ENCODE data around the gene CEP83. TPM values are rescaled to one million over a fixed set of nuclear protein-coding genes. Genes with fewer than 3 reads are reported as not detected.

CEP83 gene
- total RNA-seq, 5 donors from 2014 or later (not counting 1 experiment from before 2014, with no cell fraction given), result 12.6 to 17.4 (median 14.6) TPM

GRCh38 chr12:94353130-94353529 is 106.5 kb downstream of the CEP83 start:
- no peaks in the 10 kb centered on the region for H3K4me1 ChIP-seq (ENCODE audit: control insufficient read depth in 1 of 2, extremely low read depth in 1 of 2, insufficient read depth in 2 of 2, low read length in 2 of 2)
- H3K27ac ChIP-seq (ENCODE audit: low read length), result no peak overlapping the region
- peaks cover 22 to 68% (median 39%) of the 10 kb centered on the region in 3 donors for H3K9me3 Mint-ChIP-seq
- H3K27me3 ChIP-seq (replicated peaks in 1 of 2; ENCODE audit: control insufficient read depth in 2 of 2, extremely low read depth in 1 of 2, insufficient read depth in 2 of 2, low read length in 1 of 2), result no peaks in the 10 kb centered on the region
- no peak overlapping the region for H3K27ac Mint-ChIP-seq
- H3K9me3 ChIP-seq, result peaks cover 15% of the 10 kb centered on the region
- ATAC-seq (replicated peaks in 1 of 4) (no peak), DNase-seq (no peak)
- no CpG with 5 or more reads among the region's 1 CpG for WGBS (ENCODE audit: insufficient coverage)
- H3K4me1 Mint-ChIP-seq, result no peaks in the 10 kb centered on the region
- H3K36me3 Mint-ChIP-seq, result peaks cover 84% of the 10 kb centered on the region
- H3K4me3 Mint-ChIP-seq, result no peak overlapping the region
- POLR2A ChIA-PET, result no interaction called here
- CTCF ChIA-PET, result no interaction called here
- no peaks in the 10 kb centered on the region for H3K27me3 Mint-ChIP-seq
- H3K4me3 ChIP-seq (ENCODE audit: control insufficient read depth in 1 of 2, extremely low read depth in 1 of 2, low read length in 1 of 2), result no peak overlapping the region
- H3K36me3 ChIP-seq (ENCODE audit: control insufficient read depth in 2 of 2, extremely low read depth in 1 of 2, insufficient read depth in 1 of 2, low read length in 1 of 2), result no peaks in the 10 kb centered on the region

DNA sequence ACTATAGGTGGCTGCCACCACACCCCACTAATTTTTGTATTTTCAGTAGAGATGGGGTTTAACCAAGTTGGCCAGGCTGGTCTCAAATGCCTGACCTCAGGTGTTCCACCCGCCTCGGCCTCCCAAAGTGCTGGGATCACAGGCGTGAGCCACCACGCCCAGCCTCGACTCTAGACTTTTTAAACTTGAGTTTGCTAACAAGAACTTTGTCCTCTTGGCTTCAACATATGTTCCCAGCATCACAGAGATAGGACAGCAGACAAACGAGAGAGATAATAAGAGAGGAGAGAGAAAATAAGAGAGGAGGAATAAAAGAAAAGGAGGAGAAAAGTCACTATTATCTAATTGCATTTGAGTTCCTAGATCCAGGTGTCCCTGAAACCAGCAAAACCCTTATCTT is 119.1 kb downstream of the CEP83 start:
- no peak overlapping the region for H3K4me3 Mint-ChIP-seq
- H3K9me3 Mint-ChIP-seq, result peaks cover 2 to 4% (median 2%) of the 10 kb centered on the region in 3 donors
- H3K4me3 ChIP-seq (ENCODE audit: control insufficient read depth in 1 of 2, extremely low read depth in 1 of 2, low read length in 1 of 2), result no peak overlapping the region
- no peak overlapping the region for H3K27ac ChIP-seq (ENCODE audit: low read length)
- no peaks in the 10 kb centered on the region for H3K4me1 Mint-ChIP-seq
- H3K36me3 Mint-ChIP-seq, result peaks cover 45% of the 10 kb centered on the region
- peaks cover 0 to under 1% of the 10 kb centered on the region in 2 donors for H3K36me3 ChIP-seq (ENCODE audit: control insufficient read depth in 2 of 2, extremely low read depth in 1 of 2, insufficient read depth in 1 of 2, low read length in 1 of 2)
- no peaks in the 10 kb centered on the region for H3K27me3 ChIP-seq (replicated peaks in 1 of 2; ENCODE audit: control insufficient read depth in 2 of 2, extremely low read depth in 1 of 2, insufficient read depth in 2 of 2, low read length in 1 of 2)
- ATAC-seq (replicated peaks in 1 of 4) (no peak), DNase-seq (no peak)
- WGBS (ENCODE audit: insufficient coverage), result 87% methylated on average over 5 of the region's 6 CpGs
- H3K9me3 ChIP-seq, result no peaks in the 10 kb centered on the region
- H3K4me1 ChIP-seq (ENCODE audit: control insufficient read depth in 1 of 2, extremely low read depth in 1 of 2, insufficient read depth in 2 of 2, low read length in 2 of 2), result no peaks in the 10 kb centered on the region
- no peak overlapping the region for H3K27ac Mint-ChIP-seq
- ChIA-PET POLR2A (no interaction called here), CTCF (no interaction called here)
- no peaks in the 10 kb centered on the region for H3K27me3 Mint-ChIP-seq

- H3K9me3 Mint-ChIP-seq, result peaks cover 0 to 2% (median 0%) of the 10 kb centered on the region in 3 donors
- no peaks in the 10 kb centered on the region for H3K27me3 ChIP-seq (replicated peaks in 1 of 2; ENCODE audit: control insufficient read depth in 2 of 2, extremely low read depth in 1 of 2, insufficient read depth in 2 of 2, low read length in 1 of 2)
- no peaks in the 10 kb centered on the region for H3K36me3 ChIP-seq (ENCODE audit: control insufficient read depth in 2 of 2, extremely low read depth in 1 of 2, insufficient read depth in 1 of 2, low read length in 1 of 2)
- POLR2A ChIA-PET, result no interaction called here
- H3K27ac Mint-ChIP-seq, result peak overlapping the region in 1 of 2 donors; percentile 40
- H3K4me3 Mint-ChIP-seq, result no peak overlapping the region
- ATAC-seq (replicated peaks in 1 of 4) (no peak), DNase-seq (no peak)
- no peak overlapping the region for H3K27ac ChIP-seq (ENCODE audit: low read length)
- no peaks in the 10 kb centered on the region for H3K9me3 ChIP-seq
- H3K4me3 ChIP-seq (ENCODE audit: control insufficient read depth in 1 of 2, extremely low read depth in 1 of 2, low read length in 1 of 2), result no peak overlapping the region
- H3K4me1 ChIP-seq (ENCODE audit: control insufficient read depth in 1 of 2, extremely low read depth in 1 of 2, insufficient read depth in 2 of 2, low read length in 2 of 2), result no peaks in the 10 kb centered on the region
- H3K27me3 Mint-ChIP-seq, result no peaks in the 10 kb centered on the region
- H3K36me3 Mint-ChIP-seq, result peaks cover 41% of the 10 kb centered on the region
- no peaks in the 10 kb centered on the region for H3K4me1 Mint-ChIP-seq
- CTCF ChIA-PET, result no interaction called here
- WGBS (ENCODE audit: insufficient coverage), result 100% methylated on average over 3 of the region's 4 CpGs
These were observed 121.5 kb downstream of the CEP83 start for GRCh38 chr12:94338006-94338794.

- Mint-ChIP-seq H3K36me3 (peaks cover 43% of the 10 kb centered on the region), H3K9me3 (no peaks in the 10 kb centered on the region), H3K27ac (no peak overlapping the region), H3K4me1 (no peaks in the 10 kb centered on the region), H3K27me3 (no peaks in the 10 kb centered on the region), H3K4me3 (no peak overlapping the region)
- no CpG with 5 or more reads among the region's 5 CpGs for WGBS (ENCODE audit: insufficient coverage)
- ChIA-PET CTCF (no interaction called here), POLR2A (no interaction called here)
- H3K9me3 ChIP-seq, result no peaks in the 10 kb centered on the region
- no peak overlapping the region for H3K27ac ChIP-seq (ENCODE audit: low read length)
- no peak for DNase-seq
- H3K4me1 ChIP-seq (ENCODE audit: control insufficient read depth in 1 of 2, extremely low read depth in 1 of 2, insufficient read depth in 2 of 2, low read length in 2 of 2), result no peaks in the 10 kb centered on the region
- H3K4me3 ChIP-seq (ENCODE audit: control insufficient read depth in 1 of 2, extremely low read depth in 1 of 2, low read length in 1 of 2), result no peak overlapping the region
- ATAC-seq (replicated peaks in 1 of 4), result no peak
- peaks cover 0 to 1% of the 10 kb centered on the region in 2 donors for H3K36me3 ChIP-seq (ENCODE audit: control insufficient read depth in 2 of 2, extremely low read depth in 1 of 2, insufficient read depth in 1 of 2, low read length in 1 of 2)
- H3K27me3 ChIP-seq (replicated peaks in 1 of 2; ENCODE audit: control insufficient read depth in 2 of 2, extremely low read depth in 1 of 2, insufficient read depth in 2 of 2, low read length in 1 of 2), result no peaks in the 10 kb centered on the region
These were observed 123.3 kb downstream of the CEP83 start for GRCh38 chr12:94336211-94336925.

- peaks cover 53% of the 10 kb centered on the region for H3K36me3 Mint-ChIP-seq
- H3K36me3 ChIP-seq (ENCODE audit: control insufficient read depth in 2 of 2, extremely low read depth in 1 of 2, insufficient read depth in 1 of 2, low read length in 1 of 2), result peaks cover 3% of the 10 kb centered on the region in 2 donors
- no peaks in the 10 kb centered on the region for H3K4me1 ChIP-seq (ENCODE audit: control insufficient read depth in 1 of 2, extremely low read depth in 1 of 2, insufficient read depth in 2 of 2, low read length in 2 of 2)
- no peaks in the 10 kb centered on the region for H3K9me3 Mint-ChIP-seq
- no peak overlapping the region for H3K4me3 ChIP-seq (ENCODE audit: control insufficient read depth in 1 of 2, extremely low read depth in 1 of 2, low read length in 1 of 2)
- no peak overlapping the region for H3K27ac ChIP-seq (ENCODE audit: low read length)
- WGBS (ENCODE audit: insufficient coverage), result no CpG with 5 or more reads among the region's 3 CpGs
- H3K27me3 Mint-ChIP-seq, result no peaks in the 10 kb centered on the region
- H3K4me1 Mint-ChIP-seq, result no peaks in the 10 kb centered on the region
- CTCF ChIA-PET, result interaction anchor here in 1 of 2 donors (0.6 kb wide), 1 partner anchor 928 kb away, joined by 3 read pairs; no protein-coding TSS in a partner anchor
- H3K27me3 ChIP-seq (replicated peaks in 1 of 2; ENCODE audit: control insufficient read depth in 2 of 2, extremely low read depth in 1 of 2, insufficient read depth in 2 of 2, low read length in 1 of 2), result no peaks in the 10 kb centered on the region
- ATAC-seq (replicated peaks in 1 of 4) (no peak), DNase-seq (no peak)
- POLR2A ChIA-PET, result no interaction called here
- H3K9me3 ChIP-seq, result no peaks in the 10 kb centered on the region
- no peak overlapping the region for H3K27ac Mint-ChIP-seq
- no peak overlapping the region for H3K4me3 Mint-ChIP-seq
These were observed 126.3 kb downstream of the CEP83 start for GRCh38 chr12:94333396-94333795.

- Mint-ChIP-seq H3K27me3 (no peaks in the 10 kb centered on the region), H3K36me3 (peaks cover 70% of the 10 kb centered on the region), H3K4me3 (no peak overlapping the region), H3K4me1 (no peaks in the 10 kb centered on the region), H3K27ac (no peak overlapping the region), H3K9me3 (no peaks in the 10 kb centered on the region)
- no peak for DNase-seq
- no CpG with 5 or more reads among the region's 1 CpG for WGBS (ENCODE audit: insufficient coverage)
- H3K27ac ChIP-seq (ENCODE audit: low read length), result no peak overlapping the region
- H3K9me3 ChIP-seq, result no peaks in the 10 kb centered on the region
- H3K36me3 ChIP-seq (ENCODE audit: control insufficient read depth in 2 of 2, extremely low read depth in 1 of 2, insufficient read depth in 1 of 2, low read length in 1 of 2), result peaks cover 3% of the 10 kb centered on the region in 2 donors
- H3K4me1 ChIP-seq (ENCODE audit: control insufficient read depth in 1 of 2, extremely low read depth in 1 of 2, insufficient read depth in 2 of 2, low read length in 2 of 2), result no peaks in the 10 kb centered on the region
- no peaks in the 10 kb centered on the region for H3K27me3 ChIP-seq (replicated peaks in 1 of 2; ENCODE audit: control insufficient read depth in 2 of 2, extremely low read depth in 1 of 2, insufficient read depth in 2 of 2, low read length in 1 of 2)
- no peak for ATAC-seq (replicated peaks in 1 of 4)
- POLR2A ChIA-PET, result no interaction called here
- no peak overlapping the region for H3K4me3 ChIP-seq (ENCODE audit: control insufficient read depth in 1 of 2, extremely low read depth in 1 of 2, low read length in 1 of 2)
- CTCF ChIA-PET, result no interaction called here
These were observed 130.3 kb downstream of the CEP83 start for GRCh38 chr12:94329366-94329765.
